GM21390 (cell line): ENCODE results near the gene CACNG7.
"Not testable (repeated sequence)": the region's sequence is repeated elsewhere in the genome, so short reads cannot be mapped to it uniquely, and the experiment has no call there.

Experiments used
- ATAC-seq: cut with Tn5 transposase; IDR thresholded peaks from one replicate; pipeline ENCODE4 v1.9.1; 2021; ENCODE audit not compliant: unreplicated experiment

Gene CACNG7

GRCh38 chr19:53908935-53909415, at the start of gene CACNG7:
Gene CACNG7 (plus strand): TSS chr19:53909278. CDS start chr19:53912832, 3,554 bp downstream.
- no peak for ATAC-seq

GRCh38 chr19:53864308-53864836, 44.7 kb upstream of the CACNG7 start:
- ATAC-seq: no peak

- ATAC-seq: no peak
Measured at GRCh38 chr19:53865523-53865917, 43.6 kb upstream of the CACNG7 start.

GRCh38 chr19:53865918-53866864, 42.9 kb upstream of the CACNG7 start:
- ATAC-seq: no peak

- ATAC-seq: no peak
Measured at GRCh38 chr19:53866865-53867224, 42.2 kb upstream of the CACNG7 start.

- peak; percentile 70 for ATAC-seq
Measured at GRCh38 chr19:53867225-53868090, 41.6 kb upstream of the CACNG7 start, which contains the start of gene MYADM. Gene MYADM (plus strand): TSS chr19:53867883. CDS start chr19:53873530, 5,647 bp downstream.

- no peak for ATAC-seq
Measured at GRCh38 chr19:53868091-53868891, 40.8 kb upstream of the CACNG7 start.

- ATAC-seq: peak; percentile 38
Measured at GRCh38 chr19:53868892-53869804, 39.9 kb upstream of the CACNG7 start.

- ATAC-seq: not testable (repeated sequence)
Measured at GRCh38 chr19:53869805-53870484, 39.1 kb upstream of the CACNG7 start.

- no peak for ATAC-seq
Measured at GRCh38 chr19:53870485-53870844, 38.6 kb upstream of the CACNG7 start.

GRCh38 chr19:53871454-53871853, 37.6 kb upstream of the CACNG7 start:
- no peak for ATAC-seq

GRCh38 chr19:53872762-53873161, 36.3 kb upstream of the CACNG7 start:
- ATAC-seq: no peak

GRCh38 chr19:53873773-53874605, 35.1 kb upstream of the CACNG7 start:
- ATAC-seq: no peak

GRCh38 chr19:53874606-53874990, 34.5 kb upstream of the CACNG7 start:
- no peak for ATAC-seq

- no peak for ATAC-seq
Measured at GRCh38 chr19:53875602-53876325, 33.3 kb upstream of the CACNG7 start.

GRCh38 chr19:53876651-53877224, 32.3 kb upstream of the CACNG7 start:
- ATAC-seq: no peak

- no peak for ATAC-seq
Measured at GRCh38 chr19:53877361-53877766, 31.7 kb upstream of the CACNG7 start.
